Neutrophil (primary cell): ENCODE results near the gene PTK6.
A peak's percentile ranks its signal among the peaks of the same experiment; 100 is the strongest.
"Not testable (repeated sequence)": the region's sequence is repeated elsewhere in the genome, so short reads cannot be mapped to it uniquely, and the experiment has no call there.

Source experiments
- H3K27ac ChIP-seq: fragments of 200-600 bp; sonication (generic); 2 replicates; pipeline ENCODE4 v1.5.1; 2016; ENCODE audit warnings: mild to moderate bottlenecking, moderate library complexity
- H3K27me3 ChIP-seq: fragments of 200-600 bp; sonication (generic); 2 replicates; pipeline ENCODE4 v1.6.0; 2016; ENCODE audit warnings: mild to moderate bottlenecking
- H3K36me3 ChIP-seq: fragments of 200-600 bp; sonication (generic); 2 replicates; pipeline ENCODE4 v1.5.1; 2017
- H3K4me1 ChIP-seq, 2 experiments: fragments of 200-600 bp in 1 of 2; sonication (generic) in 1 of 2; 1 replicate in 1 of 2; 2 replicates in 1 of 2; pipeline versions ENCODE4 v1.5.1 to v1.6.1; 2013 to 2016; ENCODE audit warnings: low read depth in 1 of 2, low read length in 1 of 2, mild to moderate bottlenecking in 1 of 2, moderate library complexity in 1 of 2; ENCODE audit not compliant: control insufficient read depth in 1 of 2, insufficient read depth in 1 of 2
- H3K4me3 ChIP-seq, 2 experiments: fragments of 200-600 bp in 1 of 2; sonication (generic) in 1 of 2; 1 replicate in 1 of 2; 2 replicates in 1 of 2; pipeline ENCODE4 v1.5.1; 2013 to 2016; ENCODE audit warnings: low read depth in 1 of 2, low read length in 1 of 2, mild to moderate bottlenecking in 1 of 2, moderate library complexity in 1 of 2
- H3K9me3 ChIP-seq: fragments of 200-600 bp; sonication (generic); 2 replicates; pipeline ENCODE4 v1.5.1; 2016
- CTCF ChIP-seq: fragments of 200-600 bp; sonication (generic); IDR thresholded peaks from 2 replicates; pipeline ENCODE4 v1.5.1; 2016; ENCODE audit warnings: antibody characterized with exemption

Gene PTK6

DNA sequence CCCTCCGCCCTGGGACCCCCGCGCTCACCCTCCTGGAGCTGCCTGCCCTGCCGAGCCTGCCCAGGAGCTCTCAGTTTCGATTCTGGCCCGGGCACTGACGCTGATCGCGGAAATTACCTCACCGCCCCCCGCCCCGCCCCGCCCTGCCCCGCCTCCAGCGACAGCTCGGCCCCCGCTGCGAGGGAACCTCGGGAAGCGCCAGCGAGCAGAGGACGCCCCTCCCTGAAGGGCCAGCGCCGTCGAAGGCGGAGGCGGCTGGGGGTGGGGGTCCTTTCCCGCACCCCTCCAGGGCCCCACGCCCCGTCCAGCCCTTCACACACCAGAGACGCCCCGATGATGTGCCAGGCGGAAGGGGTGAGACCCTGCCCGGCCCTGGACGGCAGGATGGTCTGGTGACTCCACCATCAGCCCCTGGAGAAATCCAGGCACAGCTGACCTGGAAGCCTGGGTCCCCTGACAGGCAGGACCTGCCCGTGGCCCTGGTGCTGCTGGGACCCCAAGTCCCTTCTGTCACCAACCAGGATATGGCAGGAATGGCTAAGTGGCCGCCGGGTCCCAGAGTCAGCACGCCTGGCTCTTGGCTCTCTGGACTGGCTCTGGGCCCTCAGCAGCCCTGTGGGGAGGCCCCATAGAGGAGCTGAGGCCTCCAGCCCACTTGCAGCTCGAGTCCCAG is 37.1 kb upstream of the PTK6 start, which contains the start of gene HELZ2:
Gene HELZ2 (minus strand): TSS at position 84 of the 673 bp plus-strand sequence. CDS start 1,854 bp downstream, outside the sequence.
- peak within 1 kb of the TSS; percentile 82 to 94 for H3K4me3 ChIP-seq
- H3K36me3 ChIP-seq = peaks cover 29% of the 10 kb centered on the region
- no peaks in the 10 kb centered on the region for H3K9me3 ChIP-seq
- peaks cover 35% of the 10 kb centered on the region for H3K27me3 ChIP-seq
- H3K27ac ChIP-seq = peak within 1 kb of the TSS; percentile 90
- peaks cover 33 to 67% of the 10 kb centered on the region in 2 experiments for H3K4me1 ChIP-seq
- peak; percentile 12 for TF ChIP-seq CTCF

DNA sequence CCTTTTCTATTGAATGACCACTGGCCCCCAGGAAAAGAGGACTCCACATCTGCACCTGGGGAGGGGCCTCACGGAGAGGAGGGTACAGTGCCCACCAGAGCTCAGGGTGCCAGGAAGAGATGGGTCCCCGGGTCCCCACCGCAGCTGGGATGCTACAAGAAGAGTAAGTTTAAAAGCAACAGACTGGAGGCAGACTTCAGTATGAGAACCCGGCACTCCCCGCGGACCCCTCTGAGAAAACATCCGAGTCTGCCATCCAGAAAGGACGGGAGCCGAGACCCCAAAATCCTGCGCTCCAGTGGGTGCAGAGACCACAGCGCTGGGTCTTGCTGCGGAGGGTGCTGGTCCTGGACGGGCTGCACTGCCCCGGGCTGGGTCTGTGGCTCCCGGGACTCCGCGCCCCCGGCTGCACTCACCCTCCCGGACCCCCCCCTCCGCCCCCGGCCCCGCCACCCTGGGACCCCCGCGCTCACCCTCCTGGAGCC is 36.5 kb upstream of the PTK6 start:
- Histone ChIP-seq H3K4me1 (peaks cover 39 to 67% of the 10 kb centered on the region in 2 experiments), H3K36me3 (peaks cover 35% of the 10 kb centered on the region), H3K27ac (peak overlapping the region; percentile 90), H3K9me3 (no peaks in the 10 kb centered on the region), H3K27me3 (peaks cover 28% of the 10 kb centered on the region), H3K4me3 (peak overlapping the region; percentile 82 to 94)
- no peak for TF ChIP-seq CTCF

GRCh38 chr20:63572788-63573646 is 35.8 kb upstream of the PTK6 start:
- Histone ChIP-seq H3K27ac (peak overlapping the region; percentile 90), H3K4me3 (peak overlapping the region; percentile 82 to 94), H3K9me3 (no peaks in the 10 kb centered on the region), H3K27me3 (peaks cover 23% of the 10 kb centered on the region), H3K4me1 (peaks cover 46 to 67% of the 10 kb centered on the region in 2 experiments), H3K36me3 (peaks cover 42% of the 10 kb centered on the region)
- no peak for TF ChIP-seq CTCF

- Histone ChIP-seq H3K9me3 (no peaks in the 10 kb centered on the region), H3K36me3 (peaks cover 44% of the 10 kb centered on the region), H3K27me3 (peaks cover 15% of the 10 kb centered on the region), H3K4me1 (peaks cover 54 to 67% of the 10 kb centered on the region in 2 experiments), H3K27ac (no peak overlapping the region), H3K4me3 (peak overlapping the region in 1 of 2 experiments; percentile 82)
- no peak for TF ChIP-seq CTCF
Measured at GRCh38 chr20:63572071-63572787, 35.1 kb upstream of the PTK6 start.

- not testable (repeated sequence) for H3K4me3 ChIP-seq, H3K27me3 ChIP-seq, H3K27ac ChIP-seq, H3K9me3 ChIP-seq
- H3K36me3 ChIP-seq = peaks cover 55% of the 10 kb centered on the region
- peaks cover 61 to 74% of the 10 kb centered on the region in 2 experiments for H3K4me1 ChIP-seq
Measured at GRCh38 chr20:63571087-63571478, 33.9 kb upstream of the PTK6 start.
